GM18526 (cell line): Measurements from ENCODE around the gene FMNL2.

Experiments used
- POLR2A ChIP-seq: IDR thresholded peaks from 3 replicates; pipeline ENCODE4 v1.6.1; 2011; ENCODE audit not compliant: insufficient read length; ENCODE audit errors: extremely low read depth

FMNL2 gene

GRCh38 chr2:152507907-152508306 lies 172.9 kb downstream of the FMNL2 start:
- TF ChIP-seq POLR2A: no peak

- no peak for TF ChIP-seq POLR2A
Measured at GRCh38 chr2:152508446-152508845, 173.5 kb downstream of the FMNL2 start.

- no peak for TF ChIP-seq POLR2A
Measured at GRCh38 chr2:152509772-152510491, 175.0 kb downstream of the FMNL2 start.

GRCh38 chr2:152510621-152511020 lies 175.6 kb downstream of the FMNL2 start:
- no peak for TF ChIP-seq POLR2A

GRCh38 chr2:152511981-152512380 lies 177.0 kb downstream of the FMNL2 start:
- TF ChIP-seq POLR2A: no peak

GRCh38 chr2:152513029-152513428 lies 178.1 kb downstream of the FMNL2 start:
- TF ChIP-seq POLR2A: no peak

- no peak for TF ChIP-seq POLR2A
Measured at GRCh38 chr2:152513681-152514080, 178.7 kb downstream of the FMNL2 start.

GRCh38 chr2:152518034-152518433 lies 183.1 kb downstream of the FMNL2 start:
- no peak for TF ChIP-seq POLR2A

- TF ChIP-seq POLR2A: no peak
Measured at GRCh38 chr2:152518641-152519580, 183.9 kb downstream of the FMNL2 start.

- TF ChIP-seq POLR2A: no peak
Measured at GRCh38 chr2:152519581-152519952, 184.6 kb downstream of the FMNL2 start.

- no peak for TF ChIP-seq POLR2A
Measured at GRCh38 chr2:152520759-152521158, 185.8 kb downstream of the FMNL2 start.

- no peak for TF ChIP-seq POLR2A
Measured at GRCh38 chr2:152523091-152523490, 188.1 kb downstream of the FMNL2 start.

GRCh38 chr2:152525277-152525838 lies 190.4 kb downstream of the FMNL2 start:
- TF ChIP-seq POLR2A: no peak

- no peak for TF ChIP-seq POLR2A
Measured at GRCh38 chr2:152529420-152530115, 194.6 kb downstream of the FMNL2 start.

- TF ChIP-seq POLR2A: no peak
Measured at GRCh38 chr2:152532241-152532640, 197.3 kb downstream of the FMNL2 start.
